HG02852 (cell line): ENCODE results near the gene KDM4C.
A peak's percentile ranks its signal among the peaks of the same experiment; 100 is the strongest.
"Not testable (repeated sequence)": the region's sequence is repeated elsewhere in the genome, so short reads cannot be mapped to it uniquely, and the experiment has no call there.

Experiments used
- ATAC-seq: cut with Tn5 transposase; IDR thresholded peaks from one replicate; pipeline ENCODE4 v1.9.1; 2021; ENCODE audit warnings: mild to moderate bottlenecking, moderate library complexity; ENCODE audit not compliant: unreplicated experiment

The KDM4C gene

DNA sequence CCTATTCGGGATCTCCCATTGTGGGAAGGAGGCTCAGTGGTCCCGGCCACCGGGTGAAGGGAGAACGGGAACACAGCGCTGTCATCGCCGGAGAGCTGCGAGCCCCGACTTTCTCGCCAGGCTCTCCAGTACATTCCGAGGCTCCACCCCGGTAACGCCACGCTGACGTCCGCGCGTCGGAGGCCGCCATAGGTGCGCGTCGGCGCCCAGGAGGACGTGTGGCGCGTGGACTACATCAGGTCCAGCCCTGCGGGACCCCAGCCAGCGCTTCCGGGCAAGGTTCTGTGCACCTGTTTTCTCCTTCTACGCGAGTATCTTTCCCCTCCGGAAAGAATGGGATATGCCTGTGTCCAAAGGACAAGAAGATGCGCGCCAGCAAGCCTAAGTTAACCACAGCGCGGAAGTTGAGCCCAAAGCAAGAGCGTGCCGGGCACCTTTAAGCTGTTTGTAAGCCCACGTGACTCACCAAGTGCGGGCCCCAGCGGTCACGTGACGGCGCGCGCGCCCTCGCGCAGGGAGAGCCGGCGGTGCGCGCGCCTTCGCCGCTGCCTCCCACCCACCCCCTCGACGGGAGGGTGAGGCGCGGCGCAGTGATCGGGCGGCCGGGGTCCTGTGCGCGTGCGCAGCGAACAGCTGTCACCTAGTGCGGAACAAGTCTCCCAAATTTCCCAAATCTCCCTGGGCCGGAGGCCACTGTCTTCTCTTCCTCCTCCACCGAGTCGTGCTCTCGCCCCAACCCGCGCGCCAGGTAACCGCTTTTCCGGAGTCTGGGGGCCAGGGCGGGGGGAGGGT, at the start of gene KDM4C:
Gene KDM4C, plus strand, starts transcription at position 518 of the 792 bp plus-strand sequence. CDS start 35,016 bp downstream, outside the sequence.
- ATAC-seq: peak; percentile 82

DNA sequence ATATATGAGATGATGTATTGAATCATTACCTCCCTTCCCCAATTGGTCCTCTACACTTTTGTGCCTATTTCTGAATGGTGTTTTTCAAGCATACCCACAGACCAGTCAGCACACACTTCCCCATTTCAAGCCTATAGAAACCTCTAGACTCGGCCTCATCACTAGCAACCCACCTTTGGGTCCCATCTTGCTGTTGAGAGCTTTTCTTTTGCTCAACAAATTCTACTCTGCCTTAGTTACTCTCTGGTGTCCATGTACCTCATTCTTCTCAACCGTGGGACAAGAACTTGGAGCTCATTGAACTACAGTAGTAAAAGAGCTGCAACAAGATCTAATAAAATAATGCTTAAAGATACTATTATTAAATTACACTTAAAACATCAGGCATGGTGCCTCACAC, 49.0 kb upstream of the KDM4C start:
- no peak for ATAC-seq

DNA sequence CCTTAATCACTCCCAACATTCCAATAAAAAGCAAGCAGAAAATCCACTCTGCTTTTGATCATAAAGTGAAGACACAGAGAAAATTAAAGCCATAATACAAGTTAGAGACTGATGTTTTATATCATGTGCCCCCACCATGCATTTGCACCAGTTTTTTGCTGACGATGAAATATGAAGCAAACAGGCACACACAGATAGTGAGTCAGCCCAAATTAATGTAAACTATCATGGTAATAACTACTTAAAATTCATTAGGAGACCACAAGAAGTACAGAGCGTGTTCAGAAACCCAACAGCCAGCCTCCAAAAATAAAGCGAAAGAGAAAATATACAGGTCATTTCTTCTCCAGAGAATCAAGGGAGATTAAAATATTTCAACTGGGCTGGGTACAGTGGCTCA, 46.4 kb upstream of the KDM4C start:
- ATAC-seq: no peak

DNA sequence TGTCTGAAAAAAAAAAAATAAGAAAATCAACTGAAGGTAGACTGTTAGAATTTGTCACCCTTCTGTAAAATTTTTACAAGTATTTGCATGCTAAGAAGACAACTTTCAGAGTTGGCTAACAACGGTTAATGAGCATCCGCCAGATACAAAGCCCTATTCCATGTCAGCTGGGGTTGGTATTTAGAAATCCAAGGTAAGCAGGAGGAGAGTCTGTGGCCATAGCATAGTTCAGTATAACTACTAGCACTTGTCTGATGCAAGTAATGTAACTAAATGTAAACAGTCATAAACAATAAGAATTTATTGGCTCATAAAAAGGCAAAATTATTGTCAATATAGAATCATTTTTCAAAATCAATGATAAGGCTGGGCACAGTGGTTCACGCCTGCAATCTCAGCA, 45.7 kb upstream of the KDM4C start:
- no peak for ATAC-seq

DNA sequence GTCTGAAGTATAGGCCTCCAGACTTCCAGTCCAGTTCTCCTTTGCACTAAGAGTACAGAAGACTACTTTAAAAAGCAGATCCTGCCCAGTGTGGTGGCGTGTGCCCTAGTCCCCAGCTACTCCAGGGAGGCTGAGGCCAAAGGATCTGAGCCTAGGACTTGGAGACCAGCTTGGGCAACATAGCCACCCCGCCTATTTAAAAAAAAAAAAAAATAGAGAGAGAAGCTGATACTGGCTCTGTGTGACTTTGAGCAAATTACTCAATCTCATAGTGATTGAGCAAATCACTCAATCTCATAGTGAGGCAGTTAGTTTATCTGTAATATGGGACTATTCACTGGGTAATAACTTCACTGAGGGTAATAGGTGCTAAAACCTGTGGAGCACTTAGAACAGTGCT, 43.6 kb upstream of the KDM4C start:
- ATAC-seq: no peak

DNA sequence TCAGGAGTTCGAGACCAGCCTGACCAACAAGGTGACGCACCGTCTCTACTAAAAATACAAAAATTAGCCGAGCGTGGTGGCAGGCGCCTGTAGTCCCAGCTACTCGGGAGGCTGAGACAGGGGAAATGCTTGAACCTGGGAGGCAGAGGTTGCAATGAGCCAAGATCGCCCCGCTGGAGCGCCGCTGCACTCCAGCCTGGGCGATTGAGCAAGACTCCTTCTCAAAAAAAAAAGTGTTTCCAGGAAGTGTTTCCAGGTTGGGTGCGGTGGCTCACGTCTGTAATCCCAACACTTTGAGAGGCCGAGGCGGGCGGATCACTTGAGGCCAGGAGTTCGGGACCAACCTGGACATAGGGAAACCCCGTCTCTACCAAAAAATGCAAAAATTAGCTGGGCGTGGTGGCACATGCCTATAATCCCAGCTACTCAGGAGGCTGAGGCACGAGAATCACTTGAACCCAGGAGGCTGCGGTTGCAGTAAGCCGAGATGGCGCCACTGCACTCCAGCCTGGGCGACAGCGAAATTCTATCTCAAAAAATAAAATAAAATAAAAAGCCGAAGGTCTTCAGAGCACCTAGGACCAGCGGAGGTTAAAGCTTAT, 42.5 kb upstream of the KDM4C start:
- not testable (repeated sequence) for ATAC-seq

DNA sequence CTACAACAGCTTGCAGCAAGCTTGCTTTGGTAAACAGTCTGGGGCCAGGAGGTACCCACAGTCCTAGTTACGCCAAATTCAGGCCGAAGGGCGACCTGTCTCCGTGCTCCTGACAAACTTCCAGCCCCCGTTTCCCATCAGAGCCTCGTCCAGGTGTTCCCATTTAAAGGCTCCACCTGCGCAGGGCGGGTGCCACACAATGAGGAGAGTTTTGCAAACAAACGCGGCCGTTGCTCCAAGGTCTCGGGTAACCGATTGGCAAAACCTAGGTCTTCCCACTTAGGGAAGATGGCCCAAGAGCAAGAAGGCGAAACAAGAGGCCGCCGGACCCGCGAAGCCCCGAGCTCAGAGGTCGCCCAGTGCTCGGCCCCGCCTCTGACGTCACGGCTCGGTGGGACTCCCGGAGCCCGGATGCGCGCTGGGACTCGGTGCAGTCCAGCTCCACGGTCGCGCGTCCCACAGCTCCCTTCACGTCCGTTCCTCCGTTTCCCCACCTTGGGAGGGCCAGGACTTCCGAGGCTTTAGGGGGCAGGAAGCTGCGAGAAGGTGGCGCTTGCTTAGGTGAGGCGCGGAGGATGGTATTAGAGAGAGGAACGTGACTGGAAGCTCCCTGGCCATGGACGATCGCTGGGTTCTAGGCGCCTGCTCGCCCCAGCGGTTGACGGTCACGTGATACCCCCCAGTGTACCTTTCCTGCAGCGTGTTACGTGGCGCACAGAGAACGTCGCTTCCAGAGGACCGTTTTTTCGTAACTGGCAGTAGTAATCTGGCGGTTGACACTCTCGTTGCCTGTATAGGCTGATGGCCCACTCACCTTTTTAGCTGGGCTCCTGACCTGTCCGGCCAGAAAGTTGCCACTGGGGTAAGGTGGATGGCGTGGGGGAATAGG, 41.8 kb upstream of the KDM4C start:
- ATAC-seq: peak; percentile 89

DNA sequence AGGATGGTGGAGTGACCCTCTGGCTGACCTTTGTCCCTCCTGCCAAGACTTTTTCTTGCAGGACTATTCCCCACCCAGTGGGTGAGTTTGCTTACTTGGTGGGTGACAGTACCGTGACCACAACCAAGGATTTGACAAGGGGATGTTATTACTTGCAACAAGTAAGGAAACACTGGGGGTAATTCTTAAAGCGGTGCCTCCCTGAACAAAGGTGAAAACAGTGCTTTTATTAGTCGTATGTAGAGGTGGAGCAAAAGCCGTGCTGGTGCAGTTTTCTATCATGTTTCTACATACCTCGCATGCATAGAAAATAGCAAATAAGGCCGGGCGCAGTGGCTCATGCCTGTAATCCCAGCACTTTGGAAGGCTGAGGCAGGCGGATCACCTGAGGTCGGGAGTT, 41.0 kb upstream of the KDM4C start:
- ATAC-seq: no peak

DNA sequence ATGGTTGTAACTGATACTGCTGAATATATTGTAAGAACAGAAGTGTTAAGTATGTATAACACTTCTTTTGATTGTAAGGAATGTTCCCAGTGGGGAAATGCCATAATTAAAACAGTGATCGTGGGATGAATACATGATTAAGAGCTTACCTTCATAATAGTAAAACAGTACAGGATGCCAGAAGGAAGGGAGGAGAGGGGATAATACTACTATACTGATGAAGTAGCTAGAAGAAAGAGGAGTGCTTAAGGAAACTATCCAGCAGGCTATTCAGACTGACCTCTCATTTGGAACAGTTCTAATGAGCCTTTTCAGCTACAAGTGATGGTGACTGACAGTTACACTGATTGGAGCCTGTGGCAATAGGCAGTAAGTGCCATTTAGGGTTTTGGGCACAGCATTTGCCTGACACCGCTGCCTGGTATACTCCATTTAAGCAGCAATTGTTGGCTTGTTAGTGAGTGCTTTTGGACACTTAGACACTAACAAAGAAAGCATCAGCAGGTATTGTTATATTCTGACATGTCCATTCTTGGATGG, 33.8 kb upstream of the KDM4C start:
- ATAC-seq: no peak

DNA sequence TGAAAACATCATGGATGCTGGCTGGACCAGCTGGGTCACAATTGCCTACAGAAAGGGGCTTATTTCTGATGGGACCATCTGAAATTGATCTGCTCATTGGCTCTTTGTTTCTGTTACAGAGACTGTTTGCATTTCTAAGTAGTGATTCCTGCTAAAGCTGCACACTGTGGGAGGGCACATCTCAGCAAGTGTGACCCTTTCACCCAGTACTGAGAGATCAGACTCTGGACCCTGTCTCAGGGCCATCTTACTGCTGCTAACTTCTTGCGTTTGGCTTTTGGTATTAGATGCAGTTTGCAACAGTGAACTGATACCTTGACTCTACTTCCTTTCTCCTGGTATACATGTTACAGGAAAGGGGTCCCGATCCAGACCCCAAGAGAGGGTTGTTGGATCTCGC, 24.5 kb upstream of the KDM4C start:
- no peak for ATAC-seq

DNA sequence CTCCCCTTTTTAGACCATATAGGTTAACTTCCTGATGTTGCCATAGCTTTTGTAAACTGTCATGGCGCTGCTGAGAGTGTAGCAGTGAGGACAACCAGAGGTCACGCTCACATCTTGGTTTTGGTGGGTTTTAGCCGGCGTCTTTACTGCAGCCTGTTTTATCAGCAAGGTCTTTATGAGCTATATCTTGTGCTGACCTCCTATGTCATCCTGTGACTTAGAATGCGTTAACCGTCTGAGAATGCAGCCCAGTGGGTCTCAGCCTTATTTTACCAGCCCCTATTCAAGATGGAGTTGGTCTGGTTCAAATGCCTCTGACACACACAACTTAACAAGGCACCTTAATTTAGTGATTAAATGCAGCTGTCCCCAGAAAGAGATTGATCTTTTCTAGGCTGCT, 23.9 kb upstream of the KDM4C start:
- ATAC-seq: no peak

DNA sequence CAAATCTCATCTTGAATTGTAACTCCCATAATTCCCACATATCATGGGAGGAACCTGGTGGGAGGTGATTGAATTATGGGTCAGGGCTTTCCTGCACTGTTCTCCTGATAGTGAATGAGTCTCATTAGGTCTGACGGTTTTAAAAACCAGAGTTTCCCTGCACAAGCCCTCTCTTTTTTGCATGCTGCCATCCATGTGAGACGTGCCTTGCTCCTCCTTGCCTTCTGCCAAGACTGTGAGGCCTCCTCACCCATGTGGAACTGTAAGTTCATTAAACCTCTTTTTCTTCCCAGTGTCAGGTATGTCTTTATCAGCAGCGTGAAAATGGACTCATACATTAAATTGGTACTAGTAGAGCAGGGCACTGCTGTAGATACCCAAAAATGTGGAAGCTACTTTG, 22.4 kb upstream of the KDM4C start:
- no peak for ATAC-seq

DNA sequence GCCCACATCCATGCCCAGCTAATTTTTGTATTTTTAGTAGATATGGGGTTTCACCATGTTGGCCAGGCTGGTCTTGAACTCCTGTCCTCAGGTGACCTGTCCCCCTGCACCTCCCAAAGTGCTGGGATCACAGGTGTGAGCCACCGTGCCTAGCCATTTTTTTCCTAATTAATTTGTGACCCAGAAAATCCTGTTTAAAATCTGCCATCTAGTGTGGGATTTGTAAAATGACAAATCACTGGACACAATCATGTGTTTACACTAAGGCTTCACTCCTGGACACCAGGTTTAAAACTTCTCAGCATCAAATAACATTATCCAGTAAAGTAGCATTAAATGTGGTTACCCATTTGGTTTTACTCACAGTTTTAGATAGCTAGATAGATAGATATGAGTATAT, 18.6 kb upstream of the KDM4C start:
- no peak for ATAC-seq

DNA sequence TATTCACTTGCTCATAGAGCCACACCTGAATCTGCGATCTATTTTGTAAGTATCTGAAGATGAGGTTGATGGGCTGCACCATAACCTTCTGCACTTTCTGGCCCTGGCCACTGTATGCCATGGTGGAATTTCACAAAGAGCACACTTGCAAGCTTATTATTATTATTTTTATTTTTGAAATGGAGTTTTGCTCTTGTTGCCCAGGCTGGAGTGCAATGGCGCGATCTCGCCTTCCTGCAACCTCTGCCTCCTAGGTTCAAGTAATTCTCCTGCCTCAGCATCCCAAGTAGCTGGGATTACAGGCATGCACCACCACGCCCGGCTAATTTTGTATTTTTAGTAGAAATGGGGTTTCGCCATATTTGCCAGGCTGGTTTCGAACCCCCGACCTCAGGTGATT, 8.9 kb upstream of the KDM4C start:
- ATAC-seq: not testable (repeated sequence)

DNA sequence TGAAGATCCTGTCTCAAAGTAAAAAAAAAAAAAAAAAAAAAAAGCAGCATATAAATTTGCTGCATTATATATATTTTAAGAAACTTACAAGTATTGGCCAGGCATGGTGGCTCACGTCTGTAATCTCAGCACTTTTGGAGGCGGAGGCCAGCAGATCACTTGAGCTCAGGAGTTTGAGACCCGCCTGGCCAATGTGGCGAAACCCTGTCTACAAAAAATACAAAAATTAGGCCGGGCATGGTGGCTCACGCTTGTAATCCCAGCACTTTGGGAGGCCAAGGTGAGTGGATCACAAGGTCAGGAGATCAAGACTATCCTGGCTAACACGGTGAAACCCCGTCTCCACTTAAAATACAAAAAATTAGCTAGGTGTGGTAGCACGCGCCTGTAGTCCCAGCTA, 2.9 kb upstream of the KDM4C start:
- not testable (repeated sequence) for ATAC-seq

DNA sequence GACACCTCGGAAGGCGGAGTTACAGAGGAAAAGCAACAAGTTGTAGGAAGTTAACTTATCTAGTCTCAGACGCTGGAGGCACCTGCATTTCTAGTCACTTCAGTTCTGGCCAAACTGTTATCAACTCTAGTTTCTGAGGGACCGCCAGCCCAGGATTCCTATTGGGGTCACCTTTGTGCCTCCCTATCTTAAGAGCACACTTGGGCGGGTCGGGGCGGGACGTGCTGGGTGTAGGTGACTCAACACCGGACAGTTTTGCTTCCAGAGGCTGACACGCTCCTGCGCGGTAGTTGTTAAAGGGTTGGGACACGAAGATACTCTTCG, 679 bp upstream of the KDM4C start:
- peak; percentile 39 for ATAC-seq

DNA sequence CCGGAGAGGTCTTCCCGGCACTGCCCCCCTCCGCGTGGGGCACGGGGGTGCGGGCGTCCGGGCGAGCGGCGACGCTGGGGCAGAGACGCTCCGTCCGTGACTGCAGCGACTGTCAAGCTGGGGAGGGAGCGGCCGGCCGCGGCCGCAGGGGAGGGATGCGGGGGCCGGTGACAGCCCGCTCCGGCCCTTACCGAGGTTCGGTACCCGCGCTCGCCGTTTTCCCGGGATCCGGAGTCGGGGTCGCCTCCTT, 400 bp downstream of the KDM4C start:
- peak; percentile 20 for ATAC-seq

DNA sequence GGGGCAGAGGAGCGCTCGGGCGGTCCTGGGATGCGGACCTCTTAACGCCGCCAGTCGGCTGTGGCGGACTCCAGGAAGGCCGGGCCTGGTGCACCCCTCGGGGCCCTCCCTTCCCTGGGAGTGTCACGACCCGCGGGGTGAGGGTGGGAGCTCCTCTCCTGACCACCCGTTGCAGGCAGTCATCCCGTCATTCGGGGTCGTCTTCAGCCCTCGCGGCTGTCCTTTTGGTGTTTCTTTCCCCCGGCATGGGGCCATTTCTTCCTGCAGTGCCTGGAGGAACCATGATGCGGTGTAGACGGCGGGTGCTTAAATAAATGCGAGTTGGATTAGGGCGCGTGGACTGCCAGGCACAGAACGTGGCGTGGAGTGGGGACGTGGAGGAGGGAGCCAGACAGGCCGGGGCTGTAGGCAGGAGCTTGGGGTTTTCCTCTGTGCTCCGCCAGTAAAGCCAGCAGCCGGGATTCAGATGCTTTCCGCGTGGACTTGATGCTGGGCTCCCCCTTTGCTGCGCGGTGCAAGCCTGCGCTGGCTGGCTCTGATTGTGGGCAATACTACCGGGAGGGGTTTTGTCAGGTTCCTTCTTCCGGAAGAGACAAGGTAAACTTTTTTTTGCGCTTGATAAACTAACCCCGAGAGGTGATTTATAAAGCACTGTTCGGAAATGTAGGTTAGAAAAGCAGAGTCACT, 868 bp downstream of the KDM4C start:
- ATAC-seq: peak; percentile 29

DNA sequence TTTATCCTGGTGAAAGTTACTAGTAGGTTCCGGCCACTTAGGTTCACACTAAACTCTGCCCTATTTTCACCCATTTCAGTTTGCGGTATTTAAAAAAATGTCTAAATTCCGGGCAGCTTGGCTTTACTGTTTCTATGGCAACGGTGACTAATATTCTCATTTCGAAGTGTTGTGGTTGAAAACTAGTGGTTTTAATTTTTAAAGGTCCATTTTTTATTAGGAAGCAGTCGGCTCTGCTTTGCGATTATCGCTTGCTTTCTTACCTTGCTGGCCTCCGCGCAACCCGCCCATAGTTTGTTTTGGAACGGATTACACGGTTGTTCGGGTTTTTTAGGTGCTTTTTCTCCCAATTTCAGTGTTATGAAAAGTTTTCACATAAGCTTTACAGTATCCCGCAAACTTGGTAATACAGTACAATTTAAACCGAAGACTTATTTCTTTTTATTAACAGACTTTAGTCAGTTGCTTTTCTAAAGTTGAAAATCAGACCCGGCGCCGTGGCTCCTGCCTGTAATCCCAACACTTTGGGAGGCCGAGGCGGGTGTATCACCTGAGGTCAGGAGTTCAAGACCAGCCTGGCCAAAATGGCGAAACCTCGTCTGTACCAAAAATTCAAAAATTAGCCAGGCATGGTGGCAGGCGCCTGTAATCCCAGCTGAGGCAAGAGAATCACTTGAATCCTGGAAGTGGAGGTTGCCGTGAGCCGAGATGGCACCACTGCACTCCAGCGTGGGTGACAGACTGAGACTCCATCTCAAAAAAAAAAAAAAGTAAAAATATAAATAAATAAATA, 1.6 kb downstream of the KDM4C start:
- ATAC-seq: peak; percentile 2

DNA sequence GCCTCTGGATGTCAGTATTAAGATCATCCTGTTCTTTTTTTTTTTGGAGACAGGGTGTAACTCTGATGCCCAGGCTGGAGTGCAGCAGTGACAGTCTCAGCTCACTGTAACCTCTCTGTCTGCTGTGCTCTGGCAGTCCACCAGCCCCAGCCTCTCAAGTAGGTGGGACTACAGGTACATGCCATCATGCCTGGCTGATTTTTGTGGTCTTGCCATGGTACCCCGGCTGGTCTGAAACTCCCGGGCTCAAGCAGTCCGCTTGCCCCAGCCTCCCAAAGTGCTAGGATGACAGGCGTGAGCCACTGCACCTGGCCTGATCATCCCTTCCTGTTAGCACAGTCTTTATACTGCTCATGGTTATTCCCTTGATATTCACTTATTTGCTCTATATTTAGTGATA, 3.5 kb downstream of the KDM4C start:
- no peak for ATAC-seq
